ENCODE data around the gene TMEM81. TPM values are rescaled to one million over a fixed set of nuclear protein-coding genes. Genes with fewer than 3 reads are reported as not detected.

Gene TMEM81
- total and polyA plus RNA-seq, 2 of the 8 experiments (the other 6 are each of a cell fraction or from before 2014, with no cell fraction given): 2.1 to 5.9 TPM

- TF ChIP-seq YY1 (IDR thresholded peaks at IDR 0.05; ENCODE audit: low read depth, low read length) (no peak), NRF1 (IDR thresholded peaks at IDR 0.05; ENCODE audit: low read depth, low read length) (no peak), EGR1 (IDR thresholded peaks at IDR 0.05; ENCODE audit: borderline replicate concordance, low read depth, low read length) (no peak), TBP (IDR thresholded peaks at IDR 0.05; ENCODE audit: low read depth, low read length) (no peak), TAF1 (IDR thresholded peaks at IDR 0.05; ENCODE audit: low read depth, low read length) (no peak), USF2 (IDR thresholded peaks at IDR 0.05; ENCODE audit: low read length) (no peak), TCF12 (IDR thresholded peaks at IDR 0.05; ENCODE audit: low read depth, low read length) (no peak)
Measured at GRCh38 chr1:205056956-205057568, 27.2 kb downstream of the TMEM81 start (continued).
